ENCODE data around the gene SLC34A2. TPM values are rescaled to one million over a fixed set of nuclear protein-coding genes. Genes with fewer than 3 reads are reported as not detected.
"Not testable (repeated sequence)": the region's sequence is repeated elsewhere in the genome, so short reads cannot be mapped to it uniquely, and the experiment has no call there.

The SLC34A2 gene
- not detected in 2 replicates for total RNA-seq (2014; rRNA removed; shearing (Covaris generic))

- DNase-seq (ENCODE audit: low read depth) = no peak
These were observed at the start of gene SLC34A2 for GRCh38 chr4:25654971-25655963. Gene SLC34A2, plus strand, starts transcription at chr4:25655851. Its CDS starts 6,650 bp downstream, at chr4:25662501.

- no peak for DNase-seq (ENCODE audit: low read depth)
These were observed 47.0 kb upstream of the SLC34A2 start for GRCh38 chr4:25608644-25609043.

GRCh38 chr4:25609976-25610375, 45.7 kb upstream of the SLC34A2 start:
- no peak for DNase-seq (ENCODE audit: low read depth)

GRCh38 chr4:25613613-25614012, 42.0 kb upstream of the SLC34A2 start:
- not testable (repeated sequence) for DNase-seq (ENCODE audit: low read depth)

GRCh38 chr4:25614807-25615206, 40.8 kb upstream of the SLC34A2 start:
- DNase-seq (ENCODE audit: low read depth) = no peak

GRCh38 chr4:25621027-25621930, 34.4 kb upstream of the SLC34A2 start:
- no peak for DNase-seq (ENCODE audit: low read depth)

GRCh38 chr4:25624616-25625015, 31.0 kb upstream of the SLC34A2 start:
- DNase-seq (ENCODE audit: low read depth) = no peak

- no peak for DNase-seq (ENCODE audit: low read depth)
These were observed 27.2 kb upstream of the SLC34A2 start for GRCh38 chr4:25628451-25628850.

GRCh38 chr4:25632135-25632534, 23.5 kb upstream of the SLC34A2 start:
- DNase-seq (ENCODE audit: low read depth) = no peak

- DNase-seq (ENCODE audit: low read depth) = no peak
These were observed 22.1 kb upstream of the SLC34A2 start for GRCh38 chr4:25633541-25633940.

- no peak for DNase-seq (ENCODE audit: low read depth)
These were observed 20.1 kb upstream of the SLC34A2 start for GRCh38 chr4:25635501-25635900.

GRCh38 chr4:25637581-25638220, 17.9 kb upstream of the SLC34A2 start:
- DNase-seq (ENCODE audit: low read depth) = no peak

- no peak for DNase-seq (ENCODE audit: low read depth)
These were observed 17.4 kb upstream of the SLC34A2 start for GRCh38 chr4:25638221-25638601.

GRCh38 chr4:25638806-25639205, 16.8 kb upstream of the SLC34A2 start:
- DNase-seq (ENCODE audit: low read depth) = no peak

GRCh38 chr4:25650311-25650710, 5.3 kb upstream of the SLC34A2 start:
- no peak for DNase-seq (ENCODE audit: low read depth)

GRCh38 chr4:25651682-25652081, 4.0 kb upstream of the SLC34A2 start:
- no peak for DNase-seq (ENCODE audit: low read depth)

GRCh38 chr4:25654031-25654970, 1.4 kb upstream of the SLC34A2 start:
- no peak for DNase-seq (ENCODE audit: low read depth)

- DNase-seq (ENCODE audit: low read depth) = no peak
These were observed 380 bp downstream of the SLC34A2 start for GRCh38 chr4:25656031-25656430.

GRCh38 chr4:25658357-25658771, 2.7 kb downstream of the SLC34A2 start:
- DNase-seq (ENCODE audit: low read depth) = no peak

- no peak for DNase-seq (ENCODE audit: low read depth)
These were observed 3.1 kb downstream of the SLC34A2 start for GRCh38 chr4:25658777-25659176.

GRCh38 chr4:25661441-25661840, 5.8 kb downstream of the SLC34A2 start:
- not testable (repeated sequence) for DNase-seq (ENCODE audit: low read depth)
